ENCODE results near the gene PLA1A.

DNA sequence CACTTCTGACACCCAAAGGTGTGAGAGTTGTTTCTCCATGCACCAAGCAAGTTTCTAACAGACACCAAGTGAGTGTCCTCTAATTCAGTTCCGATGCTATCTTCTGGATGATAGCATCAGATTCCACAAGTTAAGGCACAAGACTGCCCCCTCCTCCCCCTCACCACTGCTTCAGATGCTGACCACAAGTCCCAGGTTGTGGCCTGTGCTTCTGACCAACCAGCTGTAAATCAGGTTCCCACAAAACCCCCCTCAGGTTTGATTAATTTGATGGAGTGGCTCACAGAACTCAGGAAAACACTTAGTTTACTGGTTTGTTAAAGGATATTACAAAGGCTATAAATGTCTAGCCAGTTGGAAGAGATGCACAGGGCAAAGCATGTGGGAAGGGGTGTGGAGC, 7.0 kb upstream of the PLA1A start:
- TF ChIP-seq, protein P1, sequence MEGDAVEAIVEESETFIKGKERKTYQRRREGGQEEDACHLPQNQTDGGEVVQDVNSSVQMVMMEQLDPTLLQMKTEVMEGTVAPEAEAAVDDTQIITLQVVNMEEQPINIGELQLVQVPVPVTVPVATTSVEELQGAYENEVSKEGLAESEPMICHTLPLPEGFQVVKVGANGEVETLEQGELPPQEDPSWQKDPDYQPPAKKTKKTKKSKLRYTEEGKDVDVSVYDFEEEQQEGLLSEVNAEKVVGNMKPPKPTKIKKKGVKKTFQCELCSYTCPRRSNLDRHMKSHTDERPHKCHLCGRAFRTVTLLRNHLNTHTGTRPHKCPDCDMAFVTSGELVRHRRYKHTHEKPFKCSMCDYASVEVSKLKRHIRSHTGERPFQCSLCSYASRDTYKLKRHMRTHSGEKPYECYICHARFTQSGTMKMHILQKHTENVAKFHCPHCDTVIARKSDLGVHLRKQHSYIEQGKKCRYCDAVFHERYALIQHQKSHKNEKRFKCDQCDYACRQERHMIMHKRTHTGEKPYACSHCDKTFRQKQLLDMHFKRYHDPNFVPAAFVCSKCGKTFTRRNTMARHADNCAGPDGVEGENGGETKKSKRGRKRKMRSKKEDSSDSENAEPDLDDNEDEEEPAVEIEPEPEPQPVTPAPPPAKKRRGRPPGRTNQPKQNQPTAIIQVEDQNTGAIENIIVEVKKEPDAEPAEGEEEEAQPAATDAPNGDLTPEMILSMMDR (IDR thresholded peaks at IDR 0.05): no peak
- no peak for TF ChIP-seq EZH2 (IDR thresholded peaks at IDR 0.05; ENCODE audit: borderline replicate concordance, insufficient read depth, low read depth, low read length, poor library complexity, severe bottlenecking)
